ENCODE measurements around the gene WNT7A. TPM values are rescaled to one million over a fixed set of nuclear protein-coding genes. Genes with fewer than 3 reads are reported as not detected.
A peak's percentile ranks its signal among the peaks of the same experiment; 100 is the strongest.

WNT7A gene
- total RNA-seq, 1 experiment from 2014 or later, result 0.12 TPM

- peak; percentile 15 for DNase-seq (ENCODE audit: low read depth)
Observed at GRCh38 chr3:13884851-13885703, 5.2 kb upstream of the WNT7A start.

- no peak for DNase-seq (ENCODE audit: low read depth)
Observed at GRCh38 chr3:13883681-13884080, 3.8 kb upstream of the WNT7A start.

- DNase-seq (ENCODE audit: low read depth), result no peak
Observed at GRCh38 chr3:13882876-13883275, 3.0 kb upstream of the WNT7A start.

- no peak for DNase-seq (ENCODE audit: low read depth)
Observed at GRCh38 chr3:13881536-13882410, 1.9 kb upstream of the WNT7A start.

GRCh38 chr3:13880811-13881156, 913 bp upstream of the WNT7A start:
- DNase-seq (ENCODE audit: low read depth), result no peak

GRCh38 chr3:13879102-13879945, 547 bp downstream of the WNT7A start:
- DNase-seq (ENCODE audit: low read depth), result no peak

GRCh38 chr3:13878281-13879101, 1.4 kb downstream of the WNT7A start:
- DNase-seq (ENCODE audit: low read depth), result no peak

GRCh38 chr3:13877911-13878280, 2.0 kb downstream of the WNT7A start:
- DNase-seq (ENCODE audit: low read depth), result no peak

- DNase-seq (ENCODE audit: low read depth), result no peak
Observed at GRCh38 chr3:13876451-13877100, 3.3 kb downstream of the WNT7A start.

- DNase-seq (ENCODE audit: low read depth), result peak; percentile 34
Observed at GRCh38 chr3:13874891-13875290, 5.0 kb downstream of the WNT7A start.

GRCh38 chr3:13873818-13874217, 6.1 kb downstream of the WNT7A start:
- DNase-seq (ENCODE audit: low read depth), result no peak

GRCh38 chr3:13872451-13872850, 7.4 kb downstream of the WNT7A start:
- DNase-seq (ENCODE audit: low read depth), result no peak

- DNase-seq (ENCODE audit: low read depth), result no peak
Observed at GRCh38 chr3:13871791-13872190, 8.1 kb downstream of the WNT7A start.

- DNase-seq (ENCODE audit: low read depth), result no peak
Observed at GRCh38 chr3:13870902-13871301, 9.0 kb downstream of the WNT7A start.

GRCh38 chr3:13869761-13870343, 10.0 kb downstream of the WNT7A start:
- DNase-seq (ENCODE audit: low read depth), result no peak

- DNase-seq (ENCODE audit: low read depth), result no peak
Observed at GRCh38 chr3:13868844-13869724, 10.8 kb downstream of the WNT7A start.

- no peak for DNase-seq (ENCODE audit: low read depth)
Observed at GRCh38 chr3:13867732-13868131, 12.1 kb downstream of the WNT7A start.

- DNase-seq (ENCODE audit: low read depth), result peak; percentile 29
Observed at GRCh38 chr3:13866041-13866965, 13.6 kb downstream of the WNT7A start.

All from RPMI7951 (cell line).